Colonic mucosa (tissue), 4 donors: ENCODE data around the gene NIPAL3. TPM values are rescaled to one million over a fixed set of nuclear protein-coding genes. Genes with fewer than 3 reads are reported as not detected.

ENCODE experiments used
- DNase-seq: peaks from one replicate; pipeline ENCODE4 v3.0.0-alpha.2; 2020
- H3K27ac ChIP-seq: fragments of 200-600 bp; one replicate; pipeline ENCODE4 v1.8.0; 2021
- H3K27me3 ChIP-seq: fragments of 200-600 bp; one replicate; pipeline ENCODE4 v1.8.0; 2021
- H3K36me3 ChIP-seq: fragments of 200-600 bp; one replicate; pipeline ENCODE4 v1.8.0; 2021
- H3K4me1 ChIP-seq: fragments of 200-600 bp; one replicate; pipeline ENCODE4 v1.8.0; 2021; ENCODE audit warnings: mild to moderate bottlenecking
- H3K4me3 ChIP-seq: fragments of 200-600 bp; one replicate; pipeline ENCODE4 v1.8.0; 2021
- H3K9ac ChIP-seq, 2 donors: one replicate each; pipeline ENCODE4 v1.7.0; 2013; ENCODE audit warnings: control low read depth in 2 of 2, low read depth in 2 of 2, low read length in 2 of 2
- H3K9me3 ChIP-seq: fragments of 200-600 bp; one replicate; pipeline ENCODE4 v1.8.0; 2021
- CTCF ChIP-seq: fragments of 200-600 bp; IDR thresholded peaks from one replicate; pipeline ENCODE4 v1.8.0; 2022; ENCODE audit warnings: antibody characterized with exemption, mild to moderate bottlenecking
- intact Hi-C: fragments of 100-400 bp; cut with DNase I; formaldehyde crosslinking; loops from one replicate; pipeline ENCODE4 v1.14.1; 2022
- total RNA-seq, 2 donors: library from RNA; stranded (reverse); fragmentation: NEBNext Ultra II Directional in 1 of 2; extraction: Animal tissue kit (Norgen Biotek cat#: 25700) in 1 of 2; gene quantifications; one replicate each; pipeline ENCODE4 v1.2.1, GENCODE V29; 2021
- donor health status: healthy.
- donor health status: DM: no; HTN: no; CAD: no.
- donor health status: DM: no; HTN: no; CAD: no.

NIPAL3 gene
- total RNA-seq, 2 donors from 2014 or later = 41.3 to 45.2 TPM

- Histone ChIP-seq H3K27me3 (no peaks in the 10 kb centered on the region), H3K9ac (peak within 1 kb of the TSS; percentile 84 to 92), H3K27ac (peak within 1 kb of the TSS; percentile 76), H3K4me3 (peak within 1 kb of the TSS; percentile 80), H3K36me3 (no peaks in the 10 kb centered on the region), H3K4me1 (peaks cover 7% of the 10 kb centered on the region), H3K9me3 (no peaks in the 10 kb centered on the region)
- peak; percentile 90 for DNase-seq
- no peak for TF ChIP-seq CTCF
- intact Hi-C loops = no loop called here
Observed at GRCh38 chr1:24413350-24414163, 2.0 kb upstream of the NIPAL3 start, which contains the start of gene STPG1. STPG1 (minus strand) TSS chr1:24413782; CDS start chr1:24401388, 12,394 bp downstream.

- Histone ChIP-seq H3K27ac (peak overlapping the region; percentile 76), H3K4me1 (peaks cover 9% of the 10 kb centered on the region), H3K36me3 (no peaks in the 10 kb centered on the region), H3K27me3 (no peaks in the 10 kb centered on the region), H3K4me3 (peak overlapping the region; percentile 56), H3K9ac (peak overlapping the region; percentile 26 to 82), H3K9me3 (no peaks in the 10 kb centered on the region)
- TF ChIP-seq CTCF = no peak
- peak; percentile 56 for DNase-seq
- intact Hi-C loops = no loop called here
Observed at GRCh38 chr1:24414775-24415333, 748 bp upstream of the NIPAL3 start.

GRCh38 chr1:24415910-24416665 lies 486 bp downstream of the NIPAL3 start:
- peak; percentile 59 for DNase-seq

GRCh38 chr1:24416666-24417391 lies 1.2 kb downstream of the NIPAL3 start:
- intact Hi-C loops = no loop called here
- no peaks in the 10 kb centered on the region for H3K36me3 ChIP-seq
- peak overlapping the region; percentile 76 for H3K27ac ChIP-seq
- no peaks in the 10 kb centered on the region for H3K27me3 ChIP-seq
- peak; percentile 60 for DNase-seq
- H3K4me1 ChIP-seq = peaks cover 9% of the 10 kb centered on the region
- peak overlapping the region; percentile 56 for H3K4me3 ChIP-seq
- H3K9ac ChIP-seq = peak overlapping the region; percentile 73 to 82
- no peaks in the 10 kb centered on the region for H3K9me3 ChIP-seq
- no peak for TF ChIP-seq CTCF

More at GRCh38 chr1:24415910-24416665, 486 bp downstream of the NIPAL3 start:
- intact Hi-C loops = no loop called here
- no peak for TF ChIP-seq CTCF
- no peaks in the 10 kb centered on the region for H3K27me3 ChIP-seq
- H3K27ac ChIP-seq = peak overlapping the region; percentile 76
- no peaks in the 10 kb centered on the region for H3K36me3 ChIP-seq
- no peaks in the 10 kb centered on the region for H3K9me3 ChIP-seq
- H3K4me3 ChIP-seq = peak overlapping the region; percentile 56
- peak overlapping the region; percentile 73 to 82 for H3K9ac ChIP-seq
- H3K4me1 ChIP-seq = peaks cover 9% of the 10 kb centered on the region

- no peak overlapping the region for H3K4me3 ChIP-seq
- peak overlapping the region in 1 of 2 donors; percentile 82 for H3K9ac ChIP-seq
- H3K4me1 ChIP-seq = peaks cover 9% of the 10 kb centered on the region
- H3K27me3 ChIP-seq = no peaks in the 10 kb centered on the region
- TF ChIP-seq CTCF = no peak
- intact Hi-C loops = no loop called here
- peak overlapping the region; percentile 76 for H3K27ac ChIP-seq
- H3K9me3 ChIP-seq = no peaks in the 10 kb centered on the region
- H3K36me3 ChIP-seq = no peaks in the 10 kb centered on the region
- DNase-seq = no peak
Observed at GRCh38 chr1:24417681-24418080, 2.1 kb downstream of the NIPAL3 start.
